Fibroblast of skin of scalp (primary cell): ENCODE data around the gene HGD.
"Not testable (repeated sequence)": the region's sequence is repeated elsewhere in the genome, so short reads cannot be mapped to it uniquely, and the experiment has no call there.

Experiments used
- DNase-seq: peaks from one replicate; pipeline ENCODE4 v3.0.0-alpha.2; 2013

The HGD gene

GRCh38 chr3:120678984-120679383 lies 3.1 kb downstream of the HGD start:
- no peak for DNase-seq

- DNase-seq, result peak; percentile 71
Observed at GRCh38 chr3:120678331-120678947, 3.6 kb downstream of the HGD start.

GRCh38 chr3:120677193-120677592 lies 4.8 kb downstream of the HGD start:
- DNase-seq, result not testable (repeated sequence)

- DNase-seq, result no peak
Observed at GRCh38 chr3:120673116-120673515, 8.9 kb downstream of the HGD start.

GRCh38 chr3:120670576-120670975 lies 11.5 kb downstream of the HGD start:
- no peak for DNase-seq

- DNase-seq, result no peak
Observed at GRCh38 chr3:120664926-120665325, 17.1 kb downstream of the HGD start.

- DNase-seq, result no peak
Observed at GRCh38 chr3:120661945-120662344, 20.1 kb downstream of the HGD start.

- peak; percentile 60 for DNase-seq
Observed at GRCh38 chr3:120661106-120661905, 20.7 kb downstream of the HGD start.

- DNase-seq, result no peak
Observed at GRCh38 chr3:120659834-120660233, 22.2 kb downstream of the HGD start.

- DNase-seq, result no peak
Observed at GRCh38 chr3:120659285-120659684, 22.8 kb downstream of the HGD start.

GRCh38 chr3:120652896-120653545 lies 29.0 kb downstream of the HGD start:
- DNase-seq, result no peak

- no peak for DNase-seq
Observed at GRCh38 chr3:120652281-120652680, 29.8 kb downstream of the HGD start.

GRCh38 chr3:120650311-120650710 lies 31.7 kb downstream of the HGD start:
- DNase-seq, result no peak

GRCh38 chr3:120649830-120650233 lies 32.2 kb downstream of the HGD start:
- DNase-seq, result no peak

GRCh38 chr3:120648290-120648689 lies 33.7 kb downstream of the HGD start:
- DNase-seq, result no peak

- DNase-seq, result no peak
Observed at GRCh38 chr3:120646771-120647432, 35.1 kb downstream of the HGD start.

- DNase-seq, result peak; percentile 52
Observed at GRCh38 chr3:120645083-120645845, 36.8 kb downstream of the HGD start.

- peak; percentile 29 for DNase-seq
Observed at GRCh38 chr3:120642368-120642948, 39.6 kb downstream of the HGD start.

- no peak for DNase-seq
Observed at GRCh38 chr3:120641696-120642246, 40.3 kb downstream of the HGD start.

GRCh38 chr3:120640231-120640630 lies 41.8 kb downstream of the HGD start:
- DNase-seq, result no peak

GRCh38 chr3:120638820-120639219 lies 43.2 kb downstream of the HGD start:
- not testable (repeated sequence) for DNase-seq
